ENCODE results near the gene CD300A.

The CD300A gene

DNA sequence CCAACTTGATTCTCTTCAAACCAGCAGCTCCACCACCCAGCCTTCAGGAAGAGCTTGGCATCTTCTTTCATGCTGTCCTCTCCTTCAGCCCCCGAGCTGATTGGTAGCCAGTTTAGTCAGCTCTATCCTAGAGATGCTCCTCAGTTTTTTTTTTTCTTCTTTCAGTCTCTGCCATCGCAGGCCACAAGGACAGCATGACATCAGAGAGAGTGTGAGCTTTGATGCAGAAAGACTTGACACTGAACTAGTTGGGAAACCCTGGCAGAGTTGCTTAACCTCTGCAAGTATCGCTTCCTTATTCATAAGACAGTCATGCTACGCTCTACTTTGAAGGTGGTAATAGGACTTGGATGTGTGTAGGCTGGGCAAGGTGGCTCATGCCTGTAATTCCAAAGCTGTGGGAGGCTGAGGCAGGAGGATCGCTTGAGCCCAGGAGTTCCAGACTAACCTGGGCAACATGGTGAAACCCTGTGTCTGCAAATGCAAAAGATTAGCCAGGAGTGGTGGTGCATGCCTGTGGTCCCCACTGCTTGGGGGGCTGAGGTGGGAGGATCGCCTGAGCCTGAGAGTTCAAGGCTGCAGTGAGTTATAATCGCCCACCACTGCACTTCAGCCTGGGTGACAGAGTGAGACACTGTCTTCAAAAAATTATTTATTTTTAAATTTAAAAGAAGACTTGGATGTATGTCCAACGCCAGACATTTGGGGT, 62.2 kb downstream of the CD300A start:
- CTCF ChIA-PET, result interaction anchor here (0.6 to 2.3 kb wide), 4 partner anchors 53 to 160 kb away, joined by 3 to 5 read pairs (median 3); no protein-coding TSS in a partner anchor
- no peaks in the 10 kb centered on the region for H3K36me3 ChIP-seq (ENCODE audit: control insufficient read depth in 2 of 2, insufficient read depth in 1 of 2, low read length in 2 of 2)
- no peak overlapping the region for H3K4me3 ChIP-seq (ENCODE audit: low read depth, low read length)
- POLR2A ChIA-PET, result no interaction called here
- no peak overlapping the region for H3K27ac ChIP-seq (ENCODE audit: extremely low read depth, low read depth, low read length)
- no peaks in the 10 kb centered on the region for H3K4me1 ChIP-seq (ENCODE audit: control insufficient read depth, insufficient read depth, low read length)
- no peaks in the 10 kb centered on the region for H3K9me3 ChIP-seq (ENCODE audit: control insufficient read depth, insufficient read depth, low read depth, low read length)
- TF ChIP-seq ZNF175 (tag by site-specific recombination; IDR thresholded peaks at IDR 0.05), result no peak
- TF ChIP-seq ZNF433 (tag by site-specific recombination; IDR thresholded peaks at IDR 0.05; ENCODE audit: low read depth), result no peak
- TF ChIP-seq SP3 (tag by site-specific recombination; IDR thresholded peaks at IDR 0.05), result no peak
- no peak for TF ChIP-seq ZNF133 (tag by site-specific recombination; IDR thresholded peaks at IDR 0.05)
- TF ChIP-seq, protein P1, sequence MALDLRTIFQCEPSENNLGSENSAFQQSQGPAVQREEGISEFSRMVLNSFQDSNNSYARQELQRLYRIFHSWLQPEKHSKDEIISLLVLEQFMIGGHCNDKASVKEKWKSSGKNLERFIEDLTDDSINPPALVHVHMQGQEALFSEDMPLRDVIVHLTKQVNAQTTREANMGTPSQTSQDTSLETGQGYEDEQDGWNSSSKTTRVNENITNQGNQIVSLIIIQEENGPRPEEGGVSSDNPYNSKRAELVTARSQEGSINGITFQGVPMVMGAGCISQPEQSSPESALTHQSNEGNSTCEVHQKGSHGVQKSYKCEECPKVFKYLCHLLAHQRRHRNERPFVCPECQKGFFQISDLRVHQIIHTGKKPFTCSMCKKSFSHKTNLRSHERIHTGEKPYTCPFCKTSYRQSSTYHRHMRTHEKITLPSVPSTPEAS (tag by site-specific recombination; IDR thresholded peaks at IDR 0.05), result no peak
- TF ChIP-seq ZNF510 (tag by site-specific recombination; IDR thresholded peaks at IDR 0.05; ENCODE audit: insufficient replicate concordance), result no peak
- no peak for TF ChIP-seq ZNF792 (tag by site-specific recombination; IDR thresholded peaks at IDR 0.05)
- TF ChIP-seq ZNF626 (tag by site-specific recombination; IDR thresholded peaks at IDR 0.05), result no peak
- TF ChIP-seq ZNF366 (tag by site-specific recombination; conservative IDR thresholded peaks at IDR 0.05), result no peak
- TF ChIP-seq GLIS2 (tag by site-specific recombination; IDR thresholded peaks at IDR 0.05), result no peak
- TF ChIP-seq PRDM1 (tag by site-specific recombination; IDR thresholded peaks at IDR 0.05), result no peak
- TF ChIP-seq, protein P2, sequence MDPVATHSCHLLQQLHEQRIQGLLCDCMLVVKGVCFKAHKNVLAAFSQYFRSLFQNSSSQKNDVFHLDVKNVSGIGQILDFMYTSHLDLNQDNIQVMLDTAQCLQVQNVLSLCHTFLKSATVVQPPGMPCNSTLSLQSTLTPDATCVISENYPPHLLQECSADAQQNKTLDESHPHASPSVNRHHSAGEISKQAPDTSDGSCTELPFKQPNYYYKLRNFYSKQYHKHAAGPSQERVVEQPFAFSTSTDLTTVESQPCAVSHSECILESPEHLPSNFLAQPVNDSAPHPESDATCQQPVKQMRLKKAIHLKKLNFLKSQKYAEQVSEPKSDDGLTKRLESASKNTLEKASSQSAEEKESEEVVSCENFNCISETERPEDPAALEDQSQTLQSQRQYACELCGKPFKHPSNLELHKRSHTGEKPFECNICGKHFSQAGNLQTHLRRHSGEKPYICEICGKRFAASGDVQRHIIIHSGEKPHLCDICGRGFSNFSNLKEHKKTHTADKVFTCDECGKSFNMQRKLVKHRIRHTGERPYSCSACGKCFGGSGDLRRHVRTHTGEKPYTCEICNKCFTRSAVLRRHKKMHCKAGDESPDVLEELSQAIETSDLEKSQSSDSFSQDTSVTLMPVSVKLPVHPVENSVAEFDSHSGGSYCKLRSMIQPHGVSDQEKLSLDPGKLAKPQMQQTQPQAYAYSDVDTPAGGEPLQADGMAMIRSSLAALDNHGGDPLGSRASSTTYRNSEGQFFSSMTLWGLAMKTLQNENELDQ (tag by site-specific recombination; IDR thresholded peaks at IDR 0.05; ENCODE audit: low read depth), result no peak
- no peak for TF ChIP-seq ZBTB21 (tag by site-specific recombination; IDR thresholded peaks at IDR 0.05)
- TF ChIP-seq ZNF114 (tag by site-specific recombination; IDR thresholded peaks at IDR 0.05), result no peak
- no peak for TF ChIP-seq FEZF1 (tag by site-specific recombination; IDR thresholded peaks at IDR 0.05)

DNA sequence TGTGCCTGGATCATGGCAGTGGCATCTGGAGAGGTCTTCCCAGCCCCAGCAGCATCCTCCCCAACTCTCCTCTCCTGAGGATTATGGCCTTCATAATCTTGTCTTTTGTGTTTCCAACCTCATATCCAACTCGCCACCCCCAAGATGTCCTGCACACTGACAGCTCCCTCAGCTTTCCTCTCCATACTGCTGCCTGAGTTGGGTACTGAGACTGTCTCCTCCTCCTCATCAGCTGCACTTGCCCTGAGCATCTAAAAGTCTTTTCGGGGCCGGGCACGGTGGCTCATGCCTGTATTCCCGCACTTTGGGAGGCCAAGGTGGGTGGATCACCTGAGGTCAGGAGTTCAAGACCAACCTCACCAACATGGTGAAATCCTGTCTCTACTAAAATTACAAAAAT, 62.8 kb downstream of the CD300A start:
- no peaks in the 10 kb centered on the region for H3K36me3 ChIP-seq (ENCODE audit: control insufficient read depth in 2 of 2, insufficient read depth in 1 of 2, low read length in 2 of 2)
- H3K4me3 ChIP-seq (ENCODE audit: low read depth, low read length), result no peak overlapping the region
- no peaks in the 10 kb centered on the region for H3K4me1 ChIP-seq (ENCODE audit: control insufficient read depth, insufficient read depth, low read length)
- H3K9me3 ChIP-seq (ENCODE audit: control insufficient read depth, insufficient read depth, low read depth, low read length), result no peaks in the 10 kb centered on the region
- no peak overlapping the region for H3K27ac ChIP-seq (ENCODE audit: extremely low read depth, low read depth, low read length)
- POLR2A ChIA-PET, result no interaction called here
- CTCF ChIA-PET, result interaction anchor here (0.6 to 2.3 kb wide), 2 partner anchors 71 to 161 kb away, joined by 3 to 5 read pairs; no protein-coding TSS in a partner anchor
- TF ChIP-seq ZNF792 (tag by site-specific recombination; IDR thresholded peaks at IDR 0.05), result no peak
- TF ChIP-seq, protein P3, sequence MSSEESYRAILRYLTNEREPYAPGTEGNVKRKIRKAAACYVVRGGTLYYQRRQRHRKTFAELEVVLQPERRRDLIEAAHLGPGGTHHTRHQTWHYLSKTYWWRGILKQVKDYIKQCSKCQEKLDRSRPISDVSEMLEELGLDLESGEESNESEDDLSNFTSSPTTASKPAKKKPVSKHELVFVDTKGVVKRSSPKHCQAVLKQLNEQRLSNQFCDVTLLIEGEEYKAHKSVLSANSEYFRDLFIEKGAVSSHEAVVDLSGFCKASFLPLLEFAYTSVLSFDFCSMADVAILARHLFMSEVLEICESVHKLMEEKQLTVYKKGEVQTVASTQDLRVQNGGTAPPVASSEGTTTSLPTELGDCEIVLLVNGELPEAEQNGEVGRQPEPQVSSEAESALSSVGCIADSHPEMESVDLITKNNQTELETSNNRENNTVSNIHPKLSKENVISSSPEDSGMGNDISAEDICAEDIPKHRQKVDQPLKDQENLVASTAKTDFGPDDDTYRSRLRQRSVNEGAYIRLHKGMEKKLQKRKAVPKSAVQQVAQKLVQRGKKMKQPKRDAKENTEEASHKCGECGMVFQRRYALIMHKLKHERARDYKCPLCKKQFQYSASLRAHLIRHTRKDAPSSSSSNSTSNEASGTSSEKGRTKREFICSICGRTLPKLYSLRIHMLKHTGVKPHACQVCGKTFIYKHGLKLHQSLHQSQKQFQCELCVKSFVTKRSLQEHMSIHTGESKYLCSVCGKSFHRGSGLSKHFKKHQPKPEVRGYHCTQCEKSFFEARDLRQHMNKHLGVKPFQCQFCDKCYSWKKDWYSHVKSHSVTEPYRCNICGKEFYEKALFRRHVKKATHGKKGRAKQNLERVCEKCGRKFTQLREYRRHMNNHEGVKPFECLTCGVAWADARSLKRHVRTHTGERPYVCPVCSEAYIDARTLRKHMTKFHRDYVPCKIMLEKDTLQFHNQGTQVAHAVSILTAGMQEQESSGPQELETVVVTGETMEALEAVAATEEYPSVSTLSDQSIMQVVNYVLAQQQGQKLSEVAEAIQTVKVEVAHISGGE (tag by site-specific recombination; conservative IDR thresholded peaks at IDR 0.05; ENCODE audit: low read depth), result no peak
- no peak for TF ChIP-seq KLF17 (tag by site-specific recombination; IDR thresholded peaks at IDR 0.05)
- no peak for TF ChIP-seq ZNF175 (tag by site-specific recombination; IDR thresholded peaks at IDR 0.05)
- TF ChIP-seq ZBTB6 (tag by site-specific recombination; IDR thresholded peaks at IDR 0.05), result no peak
- TF ChIP-seq GLI4 (tag by site-specific recombination; IDR thresholded peaks at IDR 0.05), result no peak
- TF ChIP-seq, protein P4, sequence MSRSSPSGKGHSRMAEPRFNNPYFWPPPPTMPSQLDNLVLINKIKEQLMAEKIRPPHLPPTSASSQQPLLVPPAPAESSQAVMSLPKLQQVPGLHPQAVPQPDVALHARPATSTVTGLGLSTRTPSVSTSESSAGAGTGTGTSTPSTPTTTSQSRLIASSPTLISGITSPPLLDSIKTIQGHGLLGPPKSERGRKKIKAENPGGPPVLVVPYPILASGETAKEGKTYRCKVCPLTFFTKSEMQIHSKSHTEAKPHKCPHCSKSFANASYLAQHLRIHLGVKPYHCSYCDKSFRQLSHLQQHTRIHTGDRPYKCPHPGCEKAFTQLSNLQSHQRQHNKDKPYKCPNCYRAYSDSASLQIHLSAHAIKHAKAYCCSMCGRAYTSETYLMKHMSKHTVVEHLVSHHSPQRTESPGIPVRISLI (tag by site-specific recombination; IDR thresholded peaks at IDR 0.05), result no peak
- TF ChIP-seq, protein P5, sequence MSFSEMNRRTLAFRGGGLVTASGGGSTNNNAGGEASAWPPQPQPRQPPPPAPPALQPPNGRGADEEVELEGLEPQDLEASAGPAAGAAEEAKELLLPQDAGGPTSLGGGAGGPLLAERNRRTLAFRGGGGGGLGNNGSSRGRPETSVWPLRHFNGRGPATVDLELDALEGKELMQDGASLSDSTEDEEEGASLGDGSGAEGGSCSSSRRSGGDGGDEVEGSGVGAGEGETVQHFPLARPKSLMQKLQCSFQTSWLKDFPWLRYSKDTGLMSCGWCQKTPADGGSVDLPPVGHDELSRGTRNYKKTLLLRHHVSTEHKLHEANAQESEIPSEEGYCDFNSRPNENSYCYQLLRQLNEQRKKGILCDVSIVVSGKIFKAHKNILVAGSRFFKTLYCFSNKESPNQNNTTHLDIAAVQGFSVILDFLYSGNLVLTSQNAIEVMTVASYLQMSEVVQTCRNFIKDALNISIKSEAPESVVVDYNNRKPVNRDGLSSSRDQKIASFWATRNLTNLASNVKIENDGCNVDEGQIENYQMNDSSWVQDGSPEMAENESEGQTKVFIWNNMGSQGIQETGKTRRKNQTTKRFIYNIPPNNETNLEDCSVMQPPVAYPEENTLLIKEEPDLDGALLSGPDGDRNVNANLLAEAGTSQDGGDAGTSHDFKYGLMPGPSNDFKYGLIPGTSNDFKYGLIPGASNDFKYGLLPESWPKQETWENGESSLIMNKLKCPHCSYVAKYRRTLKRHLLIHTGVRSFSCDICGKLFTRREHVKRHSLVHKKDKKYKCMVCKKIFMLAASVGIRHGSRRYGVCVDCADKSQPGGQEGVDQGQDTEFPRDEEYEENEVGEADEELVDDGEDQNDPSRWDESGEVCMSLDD (tag by site-specific recombination; IDR thresholded peaks at IDR 0.05), result no peak
- TF ChIP-seq ZNF433 (tag by site-specific recombination; IDR thresholded peaks at IDR 0.05; ENCODE audit: low read depth), result no peak
